RCC 7860 (cell line): Measurements from ENCODE around the gene KTN1.
A peak's percentile ranks its signal among the peaks of the same experiment; 100 is the strongest.

Experiments
- DNase-seq: peaks from one replicate; pipeline ENCODE4 v3.0.0-alpha.2; 2015; ENCODE audit warnings: low spot score
- FAIRE-seq: peaks from 2 replicates; lab custom pipeline; 2012; peaks lifted over from hg19 to GRCh38; lab: Jason Lieb, UNC

KTN1 gene

DNA sequence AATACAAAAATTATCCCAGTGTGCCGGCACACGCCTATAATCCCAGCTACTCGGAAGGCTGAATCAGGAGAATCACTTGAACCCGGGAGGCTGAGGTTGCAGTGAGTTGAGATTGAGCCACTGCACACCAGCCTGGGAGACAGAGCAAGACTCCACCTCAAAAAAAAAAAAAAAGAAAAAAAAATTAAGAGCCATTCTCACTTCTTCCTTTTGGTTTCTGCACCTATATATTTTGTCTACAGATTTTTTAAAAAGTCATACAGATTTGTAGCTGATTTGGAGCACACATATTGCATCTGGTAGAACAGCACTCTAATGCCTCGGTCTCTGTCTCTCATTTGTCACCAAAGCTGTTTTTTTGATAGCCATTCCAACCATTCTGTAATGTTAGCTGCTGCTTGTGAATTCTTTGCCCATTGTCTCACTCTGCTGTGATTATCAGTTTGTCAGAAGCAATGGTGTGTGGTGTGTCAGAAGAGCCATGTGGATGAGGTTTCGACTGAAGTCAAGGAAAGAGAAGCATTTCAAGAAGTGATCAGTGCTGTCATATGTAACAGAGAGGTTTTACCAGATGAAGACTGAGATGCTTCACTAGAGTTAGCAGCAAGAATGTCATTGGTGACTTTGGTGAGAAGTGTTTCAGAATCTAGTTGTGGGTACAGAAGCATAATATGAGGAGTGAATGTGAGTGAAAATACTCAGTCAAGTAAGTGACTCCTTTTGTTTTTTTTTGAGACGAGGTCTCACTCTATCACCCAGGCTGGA, 8.7 kb upstream of the KTN1 start:
- no peak for DNase-seq
- FAIRE-seq, result no peak

DNA sequence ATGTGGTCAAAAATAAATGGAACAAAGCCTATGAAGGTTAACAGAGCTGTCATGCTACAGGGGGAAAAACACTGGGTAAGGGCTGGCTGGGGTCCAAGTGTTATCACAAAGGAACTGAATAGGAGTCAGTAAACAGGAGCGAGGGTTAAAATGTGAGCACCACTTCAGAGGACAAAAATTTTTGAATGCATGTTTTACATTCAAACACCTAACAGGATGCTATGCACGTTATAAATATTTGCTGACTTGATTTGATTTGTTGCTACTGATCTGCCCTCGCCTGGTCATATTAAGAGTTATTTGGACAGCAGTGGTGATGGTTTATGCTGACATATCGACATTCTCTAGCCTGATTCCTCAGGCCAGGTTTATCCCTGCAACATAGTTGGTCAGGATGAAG, 7.4 kb upstream of the KTN1 start:
- no peak for DNase-seq
- no peak for FAIRE-seq

DNA sequence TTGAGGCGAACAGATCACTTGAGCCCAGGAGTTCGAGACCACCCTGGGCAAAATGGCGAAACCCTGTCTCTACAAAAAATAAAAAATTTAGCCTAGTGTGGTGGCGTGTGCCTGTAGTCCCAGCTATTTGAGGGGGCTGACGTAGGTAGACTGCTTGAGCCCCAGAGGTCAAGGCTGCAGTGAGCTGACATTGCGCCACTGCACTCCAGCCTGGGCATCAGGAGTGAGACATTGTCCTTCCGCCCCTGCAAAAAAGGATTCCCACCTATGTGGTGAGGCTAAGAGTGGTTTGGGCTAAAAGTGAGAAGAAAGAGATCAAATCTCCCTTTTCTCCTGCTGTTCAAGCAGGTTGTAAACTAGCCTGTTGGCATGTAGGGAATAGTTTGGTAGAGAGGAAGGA, 5.0 kb upstream of the KTN1 start:
- FAIRE-seq (no peak), DNase-seq (no peak)

DNA sequence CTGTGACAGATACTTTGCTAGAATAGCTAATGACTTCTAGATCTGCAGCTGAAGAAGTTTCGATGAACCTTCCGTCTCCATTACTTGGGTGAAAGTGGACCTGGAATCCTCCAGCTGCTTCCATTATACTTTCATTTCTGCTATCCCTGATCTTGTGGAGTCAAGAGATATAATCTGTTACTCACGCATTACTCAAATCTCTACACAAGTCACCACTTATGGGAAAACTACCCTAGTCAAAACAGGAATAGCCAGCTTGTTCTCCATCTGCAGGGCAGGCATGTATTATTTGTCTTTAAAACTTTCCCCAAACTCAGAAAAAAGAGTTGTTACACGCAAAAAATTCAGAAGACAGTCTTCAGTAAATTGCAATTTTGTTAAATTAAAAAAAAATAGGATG, 2.8 kb upstream of the KTN1 start:
- DNase-seq (no peak), FAIRE-seq (no peak)

DNA sequence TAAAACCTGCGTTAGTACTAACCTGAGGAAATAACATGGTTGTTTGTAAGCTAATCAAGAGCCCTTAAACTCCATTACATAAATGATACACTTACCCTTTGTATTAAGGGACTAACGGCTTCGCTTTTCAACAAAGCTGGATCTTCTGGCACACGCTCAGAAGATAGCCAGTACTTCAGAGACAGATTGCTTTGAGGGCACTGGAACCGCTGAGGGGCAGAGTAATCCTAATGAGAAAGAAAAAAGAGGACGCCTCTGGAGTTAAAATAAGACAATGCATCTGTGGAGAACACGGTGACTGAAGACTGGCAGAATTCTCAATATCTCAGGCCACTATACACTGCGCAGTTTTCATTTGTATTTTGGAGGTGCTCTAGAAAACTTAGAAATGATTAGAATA, 1.5 kb upstream of the KTN1 start:
- no peak for FAIRE-seq
- DNase-seq, result no peak

DNA sequence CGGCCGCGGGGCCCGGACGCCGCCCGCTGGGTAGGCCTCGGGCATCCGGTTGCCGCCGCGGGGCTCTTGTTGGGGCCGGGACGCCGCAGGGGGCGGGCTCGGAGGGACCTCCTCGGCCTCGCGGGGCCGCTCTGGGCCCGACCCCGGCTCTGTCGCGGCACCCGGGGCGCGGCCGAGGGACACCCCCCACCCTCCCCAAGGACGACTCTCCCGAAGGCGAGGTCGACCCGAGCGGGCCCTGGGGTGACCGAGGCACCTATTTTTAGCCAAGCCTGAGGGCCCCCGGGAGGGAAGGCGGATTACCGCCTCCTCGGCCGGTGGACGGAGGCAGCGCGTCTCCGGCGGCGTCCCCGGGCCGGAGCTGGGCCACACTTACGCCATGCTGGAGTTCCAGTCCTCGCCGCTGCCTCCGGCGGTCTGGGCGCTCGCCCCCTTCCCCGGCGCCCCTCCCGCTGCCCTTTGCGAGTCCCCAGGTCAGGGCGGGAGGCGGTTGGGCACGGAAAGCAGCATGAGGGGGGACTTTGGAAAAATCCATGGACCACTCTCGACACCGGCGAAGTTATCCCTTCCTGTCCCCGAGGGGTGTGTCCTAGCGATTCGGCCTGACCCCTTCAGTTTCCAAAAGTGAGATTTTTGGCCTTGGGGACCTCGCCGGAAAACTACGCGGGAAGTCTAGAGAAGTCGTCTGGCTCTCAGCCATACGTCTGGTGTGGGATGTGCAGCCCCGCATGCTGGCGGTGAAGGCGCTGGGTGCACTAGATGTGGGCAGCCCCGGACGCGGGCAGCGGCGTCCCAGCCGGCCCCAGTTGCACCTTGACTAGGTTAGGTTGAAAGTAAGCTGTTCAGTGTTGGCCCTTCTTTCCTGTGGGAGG, 699 bp downstream of the KTN1 start:
- DNase-seq, result peak; percentile 5
- FAIRE-seq, result no peak

DNA sequence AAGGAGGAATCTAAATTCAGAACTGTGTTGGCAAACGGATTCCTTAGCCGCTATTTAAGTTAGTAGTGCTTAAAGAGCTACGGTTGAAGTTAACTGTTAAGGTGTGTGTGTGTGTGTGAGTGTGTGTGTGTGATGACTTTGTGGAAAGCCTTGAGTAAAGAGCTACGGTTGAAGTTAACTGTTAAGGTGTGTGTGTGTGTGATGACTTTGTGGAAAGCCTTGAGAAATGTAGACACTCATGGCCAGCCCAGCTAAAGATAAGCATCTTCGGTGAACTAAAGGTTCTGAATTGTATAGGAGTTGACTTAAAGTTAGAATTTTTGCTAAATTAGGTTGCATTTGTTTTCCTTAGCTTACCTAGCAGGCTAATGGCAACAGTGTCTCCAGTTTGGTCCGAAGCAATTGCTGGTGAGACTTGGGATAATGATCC, 1.4 kb downstream of the KTN1 start:
- DNase-seq (no peak), FAIRE-seq (no peak)

DNA sequence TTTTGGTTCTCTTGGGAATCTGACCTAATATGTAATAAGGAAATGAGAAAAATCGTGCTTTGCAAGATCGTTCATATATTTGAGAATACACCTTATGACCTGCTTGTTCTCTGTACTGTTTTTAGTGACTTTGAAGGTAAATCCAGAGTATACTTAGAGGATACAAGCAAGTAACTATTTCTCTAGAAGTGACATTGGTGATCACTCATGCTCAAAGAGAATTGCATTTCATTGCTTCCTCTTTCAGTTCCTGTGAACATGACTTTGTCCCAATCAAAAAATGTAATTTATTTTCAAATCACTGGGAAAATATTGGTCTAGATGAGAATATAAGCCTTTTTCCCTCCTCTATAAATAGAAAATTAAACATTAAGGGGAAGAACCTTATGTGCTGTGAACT, 2.7 kb downstream of the KTN1 start:
- no peak for DNase-seq
- no peak for FAIRE-seq

DNA sequence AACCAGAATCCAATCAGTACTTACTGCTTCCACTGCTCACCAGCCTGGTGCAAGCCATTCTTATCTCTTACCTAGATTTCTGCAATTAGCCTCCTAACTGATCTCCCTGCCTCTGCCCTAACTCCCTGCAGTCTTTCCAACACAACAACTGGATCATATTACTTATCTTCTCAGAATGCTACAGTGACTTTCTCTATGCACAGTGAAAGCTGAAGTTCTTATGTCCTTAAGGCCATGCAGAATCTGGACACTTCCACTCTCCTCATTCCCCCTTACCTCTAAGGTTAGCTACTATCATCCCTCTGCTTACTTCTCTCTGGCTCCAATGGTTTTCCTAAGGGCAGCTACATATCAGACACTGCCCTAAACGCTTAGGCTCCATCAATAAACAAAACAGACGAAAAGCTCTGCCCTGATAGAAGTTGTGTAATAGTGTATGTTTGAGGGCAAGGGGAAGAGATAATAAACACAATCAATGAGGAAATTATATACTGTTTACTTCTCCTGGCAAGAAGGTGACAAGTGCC, 4.0 kb downstream of the KTN1 start:
- DNase-seq, result no peak
- no peak for FAIRE-seq

DNA sequence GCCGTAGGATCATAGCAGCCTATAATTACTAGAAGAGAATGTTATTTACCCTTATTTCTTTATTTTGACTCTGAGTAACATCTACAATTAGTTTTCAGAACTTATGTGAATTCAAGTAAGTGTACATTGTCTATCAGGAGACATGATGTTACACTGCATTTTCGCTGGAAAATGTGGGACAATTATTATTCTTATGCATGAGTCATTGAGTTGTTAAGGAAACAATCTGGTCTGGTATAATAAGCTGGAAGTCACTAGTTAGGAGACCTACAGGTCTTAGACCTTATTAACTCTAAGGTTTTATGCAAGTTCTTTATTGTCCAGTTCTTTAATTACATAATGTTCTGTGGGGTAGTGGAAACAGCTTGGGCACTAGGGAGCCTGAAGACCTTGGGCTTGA, 5.8 kb downstream of the KTN1 start:
- FAIRE-seq, result no peak

DNA sequence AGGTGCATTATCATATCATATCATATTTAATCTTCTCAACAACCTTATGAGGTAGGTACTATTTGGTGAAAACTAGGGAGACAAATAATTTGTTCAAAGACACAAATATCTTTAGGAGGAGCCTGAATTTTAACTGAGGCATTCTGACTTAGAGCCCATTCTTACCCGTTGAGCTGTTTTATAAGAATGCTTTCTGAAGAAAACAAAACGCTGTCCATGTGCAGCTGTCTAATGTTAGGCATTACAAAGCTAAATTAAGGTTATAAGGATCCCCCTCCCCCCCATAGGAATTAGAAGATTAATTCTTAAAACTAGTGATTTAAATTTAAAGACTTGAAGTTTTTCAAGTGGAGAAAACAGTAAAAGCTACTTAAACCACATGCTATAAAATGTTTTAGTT, 6.4 kb downstream of the KTN1 start:
- FAIRE-seq (no peak), DNase-seq (no peak)

More for the DNA sequence above, 5.8 kb downstream of the KTN1 start:
- no peak for DNase-seq

DNA sequence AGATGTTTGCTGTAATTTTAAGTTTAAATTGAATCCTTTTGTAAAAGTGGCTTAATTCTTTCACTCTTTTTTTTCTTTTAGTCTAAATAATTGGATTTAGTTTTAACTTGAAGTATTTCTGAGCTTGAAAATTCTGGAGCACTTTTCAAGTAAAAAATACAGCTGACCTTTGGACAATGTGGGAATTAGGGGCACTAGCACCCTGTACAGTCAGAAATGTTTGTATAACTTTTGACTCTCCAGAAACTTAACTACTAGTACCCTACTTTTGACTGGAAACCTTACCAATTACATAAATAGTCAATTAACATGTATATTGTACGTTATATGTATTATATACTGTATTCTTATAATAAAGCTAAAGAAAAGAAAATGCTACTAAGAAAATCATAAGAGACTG, 7.8 kb downstream of the KTN1 start:
- DNase-seq (no peak), FAIRE-seq (no peak)

DNA sequence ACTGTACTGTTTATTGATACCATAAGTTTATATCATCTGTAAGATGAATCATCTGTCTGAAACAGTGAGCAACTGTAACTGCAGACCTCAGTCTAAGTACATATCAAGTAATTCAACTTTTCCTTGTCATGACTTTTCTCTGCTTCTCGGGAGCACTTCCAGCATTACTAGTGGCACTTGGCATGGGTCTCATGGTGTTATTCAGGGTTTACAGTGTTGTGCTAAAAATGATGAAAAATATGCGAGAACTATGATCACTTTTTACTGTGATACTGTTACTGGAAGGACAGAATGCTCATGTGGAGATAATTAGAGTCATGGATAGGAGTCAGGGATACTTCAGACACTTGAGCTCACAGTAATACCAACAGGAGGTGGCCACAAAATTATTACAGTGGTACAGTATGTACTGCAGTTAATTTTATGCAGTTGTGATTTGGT, 8.3 kb downstream of the KTN1 start:
- no peak for DNase-seq
- no peak for FAIRE-seq

DNA sequence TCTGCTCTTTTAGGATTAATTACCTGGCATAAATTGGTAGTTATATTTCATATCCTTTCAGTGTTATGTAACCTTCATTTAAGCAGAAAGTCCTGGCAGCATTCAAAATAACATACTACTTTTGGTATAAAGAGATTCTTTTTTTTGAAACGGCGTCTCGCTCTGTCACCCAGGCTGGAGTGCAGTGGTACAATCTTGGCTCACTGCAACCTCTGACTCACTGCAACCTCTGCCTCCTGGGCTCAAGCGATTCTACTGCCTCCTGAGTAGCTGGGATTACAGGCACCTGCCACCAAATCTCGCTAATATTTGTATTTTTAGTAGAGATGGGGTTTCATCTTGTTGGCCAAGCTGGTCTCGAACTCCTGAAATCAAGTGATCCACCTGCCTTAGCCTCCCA, 9.2 kb downstream of the KTN1 start:
- FAIRE-seq (peak; percentile 73), DNase-seq (peak; percentile 9)

DNA sequence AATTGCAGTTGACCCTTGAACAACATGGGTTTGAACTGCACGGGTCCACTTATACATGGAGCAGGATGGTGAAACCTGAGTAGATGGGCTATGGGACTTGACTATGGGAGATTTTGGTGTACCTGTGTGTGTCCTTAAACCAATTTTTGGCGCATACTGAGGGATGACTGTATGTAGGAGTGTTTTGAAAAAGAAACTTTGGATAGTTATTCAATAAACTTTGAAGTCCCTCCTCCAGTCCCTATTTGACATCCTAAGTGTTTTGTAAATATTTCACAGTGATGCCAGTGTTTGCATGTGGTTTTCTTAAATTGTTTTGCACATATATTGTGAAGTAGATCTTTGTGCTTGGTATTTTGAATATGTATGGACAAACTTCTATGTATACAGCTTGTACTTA, 12.4 kb downstream of the KTN1 start:
- no peak for FAIRE-seq
- DNase-seq, result no peak

DNA sequence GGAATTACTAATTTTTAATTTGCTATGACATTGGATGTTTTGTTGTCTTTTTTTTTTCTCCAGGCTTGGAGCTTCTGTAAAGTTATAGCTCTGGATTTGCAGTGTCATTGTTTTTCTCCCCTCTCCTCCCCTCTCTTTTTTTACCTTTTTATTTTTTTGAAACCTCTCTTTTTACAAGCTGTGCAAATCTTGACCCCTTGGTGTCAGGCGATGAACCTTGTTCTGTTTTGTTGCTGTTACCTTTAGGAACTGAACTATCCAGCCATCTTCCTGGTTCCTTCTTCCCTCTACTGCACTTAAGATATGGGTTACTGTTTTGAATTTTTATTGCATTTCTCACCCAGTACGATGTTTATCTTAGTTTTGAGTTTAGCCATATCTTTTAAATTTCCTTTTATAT, 13.7 kb downstream of the KTN1 start:
- no peak for DNase-seq
- no peak for FAIRE-seq

DNA sequence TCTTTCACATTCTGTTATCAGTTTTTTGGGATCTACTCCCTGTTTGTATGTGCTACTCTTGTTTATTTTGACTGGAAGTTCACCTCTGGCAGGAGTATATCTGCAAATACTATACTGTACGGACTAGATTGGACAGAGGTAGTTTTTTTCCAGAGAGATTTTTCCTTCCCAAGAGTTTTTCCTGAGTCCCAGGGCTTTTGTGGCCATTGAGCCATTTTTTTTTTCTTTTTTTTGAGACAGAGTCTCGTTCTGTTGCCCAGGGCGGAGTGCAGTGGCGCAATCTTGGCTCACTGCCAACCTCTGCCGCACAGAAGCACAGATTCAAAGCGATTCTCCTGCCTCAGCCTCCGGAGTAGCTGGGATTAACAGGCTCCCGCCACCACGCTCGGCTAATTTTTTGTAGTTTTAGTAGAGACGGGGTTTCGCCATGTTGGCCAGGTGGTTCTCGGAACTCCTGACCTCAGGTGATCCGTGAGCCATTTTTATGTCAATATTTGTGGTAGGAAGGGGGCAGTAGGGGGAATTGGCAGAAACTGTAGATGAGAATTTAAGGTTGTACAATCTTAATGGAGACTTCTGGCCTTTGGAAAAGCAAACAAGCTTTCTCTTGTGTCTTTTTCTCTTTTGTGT, 19.4 kb downstream of the KTN1 start:
- DNase-seq (no peak), FAIRE-seq (no peak)

DNA sequence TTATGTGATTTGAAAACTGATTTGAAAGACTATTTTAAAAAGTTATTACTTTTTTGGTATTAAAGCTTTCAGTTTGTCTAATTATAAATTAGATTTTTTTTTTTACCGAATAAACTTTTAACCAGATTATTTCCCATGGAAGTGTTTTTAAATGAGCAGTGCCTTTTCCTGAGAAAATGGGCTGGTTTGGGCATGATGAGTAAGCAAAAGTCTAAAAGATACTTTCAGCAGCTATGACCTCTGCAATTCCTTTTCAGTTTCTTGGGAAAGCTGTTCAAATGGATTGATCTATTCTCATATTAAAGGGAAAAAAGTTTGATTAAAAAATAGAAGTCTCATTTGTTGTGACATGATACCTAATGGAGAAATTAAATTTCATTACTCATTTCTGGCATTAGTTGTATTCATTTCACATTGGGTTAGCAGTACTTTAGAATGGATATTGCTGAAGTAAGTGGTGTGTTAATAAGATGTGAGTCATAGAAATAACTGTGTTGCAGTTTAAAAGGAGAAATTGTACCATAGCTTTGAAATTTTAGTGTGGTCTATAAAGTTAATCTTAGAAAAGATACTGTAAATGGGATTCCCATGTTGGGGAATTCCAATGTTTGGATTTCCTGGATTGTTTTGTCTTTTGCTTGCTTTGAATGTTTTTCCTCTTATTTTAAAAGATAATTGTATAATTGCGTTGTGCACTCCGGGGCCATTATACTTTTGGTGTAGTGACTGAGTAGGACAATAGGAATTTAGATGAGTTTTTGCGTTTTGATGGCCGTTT, 21.0 kb downstream of the KTN1 start:
- FAIRE-seq (peak; percentile 90), DNase-seq (peak; percentile 64)

DNA sequence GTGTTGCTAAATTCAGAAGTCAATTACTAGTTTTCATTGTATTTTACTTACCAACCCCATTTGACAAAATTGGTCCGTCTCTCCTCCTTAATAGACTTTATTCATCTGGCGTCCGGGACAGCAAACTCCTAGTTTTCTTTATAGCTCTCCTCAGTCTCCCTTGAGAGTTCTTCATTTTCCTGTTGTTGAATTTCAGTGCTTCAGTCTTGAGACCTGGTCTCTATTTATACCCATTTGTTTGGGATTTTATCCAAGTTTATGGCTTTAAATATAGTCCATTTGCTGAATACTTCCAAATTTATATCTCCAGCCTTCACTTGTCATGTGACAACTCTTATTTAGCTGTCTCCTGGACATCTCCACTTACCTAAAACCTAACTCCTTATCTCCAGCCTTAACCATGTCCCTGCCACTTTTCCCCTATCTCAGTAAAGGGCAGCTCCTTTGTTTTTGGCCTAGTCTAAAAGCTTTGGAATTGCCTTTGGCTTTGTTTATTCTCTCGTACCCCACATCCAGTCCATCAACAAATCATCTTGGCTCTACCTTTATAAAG, 23.5 kb downstream of the KTN1 start:
- FAIRE-seq (no peak), DNase-seq (no peak)

DNA sequence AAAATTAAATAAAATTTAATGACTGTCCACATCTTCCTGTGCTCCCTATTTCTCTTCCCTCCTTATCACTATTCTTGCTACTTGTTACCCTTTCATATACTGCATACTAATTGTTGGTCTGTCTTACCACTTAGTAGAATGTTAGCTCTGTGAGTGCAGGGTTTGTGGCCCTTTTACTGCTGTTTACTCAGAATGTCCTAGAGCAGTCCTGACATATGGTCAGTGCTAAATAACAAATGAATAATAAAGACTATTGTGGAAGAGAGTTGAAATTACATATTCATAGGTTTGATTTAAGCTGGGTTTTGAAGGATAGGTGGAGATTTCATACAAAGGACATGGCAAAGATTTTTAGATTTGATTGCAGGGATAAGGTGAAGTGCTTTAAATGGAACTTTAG, 24.5 kb downstream of the KTN1 start:
- DNase-seq (no peak), FAIRE-seq (no peak)
